Stimulated activated naive B cell treated with anti-CD40 and anti-IgM and Interleukin-4, amounts not matched to agents 10 μg/mL and 1 μg/mL and 100 μg/mL, for 72 hours (primary cell): ENCODE measurements around the gene POLA2.
"Not testable (repeated sequence)": the region's sequence is repeated elsewhere in the genome, so short reads cannot be mapped to it uniquely, and the experiment has no call there.

ENCODE experiments used
- ATAC-seq, 2 donors: fragments of 150-1000 bp; cut with Tn5 transposase; replicated peaks; 2 replicates each; pipeline ENCODE4 v1.10.0; 2021; ENCODE audit warnings: moderate library complexity in 1 of 2
- DNase-seq: peaks from one replicate; pipeline ENCODE4 v3.0.0; 2021
- H3K27ac Mint-ChIP-seq: one replicate; pipeline ENCODE4 v1.8.0; 2022; ENCODE audit warnings: mild to moderate bottlenecking, mixed read lengths
- H3K27me3 Mint-ChIP-seq, 2 donors: one replicate each; pipeline ENCODE4 v1.8.0; 2022; ENCODE audit warnings: mixed read lengths in 2 of 2
- H3K36me3 Mint-ChIP-seq, 2 donors: one replicate each; pipeline ENCODE4 v1.8.0; 2022; ENCODE audit warnings: mixed read lengths in 2 of 2, mild to moderate bottlenecking in 1 of 2
- H3K4me1 Mint-ChIP-seq, 2 donors: one replicate each; pipeline ENCODE4 v1.8.0; 2022; ENCODE audit warnings: mixed read lengths in 2 of 2, mild to moderate bottlenecking in 1 of 2
- H3K4me3 Mint-ChIP-seq, 2 donors: one replicate each; pipeline ENCODE4 v1.8.0; 2022; ENCODE audit warnings: mild to moderate bottlenecking in 2 of 2, mixed read lengths in 2 of 2, moderate library complexity in 1 of 2
- H3K9me3 Mint-ChIP-seq, 2 donors: one replicate each; pipeline ENCODE4 v1.8.0; 2022; ENCODE audit warnings: mixed read lengths in 2 of 2, mild to moderate bottlenecking in 1 of 2

POLA2 gene

DNA sequence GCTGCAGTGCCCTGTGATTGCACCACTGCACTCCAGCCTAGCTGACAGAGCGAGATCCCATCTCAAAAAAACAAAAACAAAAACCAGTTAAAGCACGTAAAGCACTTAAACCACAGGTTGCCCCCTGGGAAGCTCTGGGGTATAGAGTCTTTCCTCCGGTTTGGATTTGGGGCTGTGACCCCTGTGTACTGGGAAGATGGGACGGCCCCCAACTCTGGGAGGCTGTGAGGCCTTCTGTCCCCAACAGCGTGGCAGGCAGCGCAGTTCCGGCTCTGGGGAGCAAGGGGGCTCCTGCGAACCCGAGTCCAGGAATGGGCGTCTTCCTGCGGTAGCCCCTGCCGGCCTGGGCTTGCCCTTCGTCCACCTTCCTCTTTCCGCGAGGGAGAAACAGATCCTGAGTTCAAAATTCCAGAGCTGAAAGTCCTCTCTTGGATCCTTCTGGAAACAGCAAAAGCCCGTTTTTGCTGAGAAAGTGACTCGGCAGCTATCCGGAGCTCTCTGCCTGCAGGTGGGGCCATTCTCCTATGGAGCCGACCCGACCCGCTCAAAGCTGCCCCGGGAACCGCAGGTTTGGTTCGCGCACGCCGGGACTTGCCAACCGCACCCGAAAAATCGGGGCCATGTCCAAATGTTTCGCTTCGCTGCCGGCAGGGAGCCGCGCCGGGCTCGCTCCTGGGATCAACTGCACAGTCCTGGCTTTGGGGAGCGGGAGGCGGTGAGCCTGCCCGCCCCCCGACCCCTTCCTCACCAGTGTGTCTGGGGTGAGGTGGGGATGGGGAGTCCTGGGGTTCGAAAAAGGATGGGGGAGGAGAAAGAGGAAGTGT, 36.3 kb upstream of the POLA2 start:
- H3K4me1 Mint-ChIP-seq, result peaks cover 13 to 24% of the 10 kb centered on the region in 2 donors
- peak overlapping the region; percentile 71 for H3K27ac Mint-ChIP-seq
- DNase-seq, result no peak
- ATAC-seq, result peak; percentile 86 to 90
- H3K4me3 Mint-ChIP-seq, result peak overlapping the region; percentile 86 to 94
- no peaks in the 10 kb centered on the region for H3K36me3 Mint-ChIP-seq
- H3K9me3 Mint-ChIP-seq, result no peaks in the 10 kb centered on the region
- peaks cover 0 to 4% of the 10 kb centered on the region in 2 donors for H3K27me3 Mint-ChIP-seq

DNA sequence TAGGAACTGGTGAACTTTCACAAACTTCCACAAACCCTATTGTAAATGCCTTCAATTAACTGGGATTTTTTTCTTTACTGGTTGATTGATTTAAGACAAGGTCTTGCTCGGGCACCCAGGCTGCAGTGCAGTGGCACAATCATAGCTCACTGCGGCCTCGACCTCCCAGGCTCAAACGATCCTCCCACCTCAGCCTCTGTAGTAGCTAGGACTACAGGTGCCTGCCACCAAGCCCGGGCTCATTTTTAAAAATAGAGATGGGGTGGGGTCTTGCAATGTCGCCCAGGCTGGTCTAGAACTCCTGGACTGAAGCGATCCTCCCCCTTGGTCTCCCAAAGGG, 35.7 kb upstream of the POLA2 start:
- no peaks in the 10 kb centered on the region for H3K9me3 Mint-ChIP-seq
- DNase-seq (no peak), ATAC-seq (peak; percentile 36 to 58)
- H3K27me3 Mint-ChIP-seq, result peaks cover 0 to 4% of the 10 kb centered on the region in 2 donors
- H3K36me3 Mint-ChIP-seq, result no peaks in the 10 kb centered on the region
- no peak overlapping the region for H3K27ac Mint-ChIP-seq
- H3K4me3 Mint-ChIP-seq, result peak overlapping the region; percentile 86 to 94
- peaks cover 13 to 24% of the 10 kb centered on the region in 2 donors for H3K4me1 Mint-ChIP-seq

DNA sequence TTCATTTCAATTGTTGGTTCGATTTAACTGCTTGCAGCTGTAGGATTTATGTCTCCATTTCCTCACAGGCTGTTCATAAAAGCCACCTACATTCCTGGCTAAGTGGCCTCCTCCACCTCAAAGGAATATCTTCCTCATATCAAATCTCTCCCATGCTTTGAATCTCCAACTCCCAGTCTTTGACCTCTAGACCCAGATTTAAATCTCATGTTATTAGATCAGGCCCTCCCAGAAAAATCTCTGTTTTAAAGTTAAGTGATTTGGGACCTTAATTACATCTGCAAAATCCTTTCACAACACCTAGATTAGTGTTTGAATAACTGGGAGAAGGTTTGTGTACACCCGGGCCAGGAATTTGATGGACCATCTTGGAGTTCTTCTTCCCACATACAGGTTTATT, 33.9 kb upstream of the POLA2 start:
- no peak for ATAC-seq
- no peak overlapping the region for H3K4me3 Mint-ChIP-seq
- no peaks in the 10 kb centered on the region for H3K9me3 Mint-ChIP-seq
- no peak for DNase-seq
- H3K27ac Mint-ChIP-seq, result no peak overlapping the region
- H3K4me1 Mint-ChIP-seq, result peaks cover 13 to 24% of the 10 kb centered on the region in 2 donors
- H3K36me3 Mint-ChIP-seq, result no peaks in the 10 kb centered on the region
- peaks cover 0 to 4% of the 10 kb centered on the region in 2 donors for H3K27me3 Mint-ChIP-seq

DNA sequence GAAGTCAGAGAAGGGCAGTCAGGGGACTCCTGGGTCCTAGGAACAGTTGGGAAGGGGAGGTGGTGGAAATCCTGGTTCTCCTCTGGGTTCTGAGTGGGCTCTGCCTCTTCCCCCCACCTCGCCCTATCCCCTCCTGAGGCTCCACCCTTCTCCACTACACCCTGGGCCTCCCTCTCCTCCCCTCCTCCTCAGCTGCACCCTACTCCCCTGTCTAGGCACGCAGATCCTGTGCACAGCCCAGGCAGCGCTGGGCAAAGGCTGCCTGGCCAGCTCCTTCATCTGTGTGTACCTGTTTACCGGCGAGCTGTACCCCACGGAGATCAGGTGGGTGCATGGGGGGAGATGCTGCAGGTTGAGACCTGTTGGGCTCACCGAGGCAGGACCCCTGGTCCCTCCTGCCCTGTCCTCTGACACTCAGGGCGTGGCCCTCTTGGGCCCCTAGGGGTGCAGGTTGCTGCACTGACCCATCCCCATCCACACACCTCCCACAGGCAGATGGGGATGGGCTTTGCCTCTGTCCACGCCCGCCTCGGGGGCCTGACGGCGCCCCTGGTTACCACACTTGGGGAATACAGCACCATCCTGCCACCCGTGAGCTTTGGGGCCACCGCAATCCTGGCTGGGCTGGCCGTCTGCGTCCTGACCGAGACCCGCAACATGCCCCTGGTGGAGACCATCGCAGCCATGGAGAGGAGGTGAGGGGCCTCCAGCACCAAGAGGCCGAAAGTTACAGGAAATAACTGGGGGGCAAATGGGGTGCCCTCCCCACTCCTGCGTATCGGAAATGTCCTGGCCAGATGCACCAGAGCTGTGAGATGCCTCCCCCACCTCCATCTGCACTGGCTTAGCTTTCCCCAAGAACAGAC, 25.3 kb upstream of the POLA2 start:
- no peaks in the 10 kb centered on the region for H3K36me3 Mint-ChIP-seq
- no peaks in the 10 kb centered on the region for H3K27me3 Mint-ChIP-seq
- H3K4me3 Mint-ChIP-seq, result no peak overlapping the region
- DNase-seq (no peak), ATAC-seq (no peak)
- no peak overlapping the region for H3K27ac Mint-ChIP-seq
- no peaks in the 10 kb centered on the region for H3K4me1 Mint-ChIP-seq
- H3K9me3 Mint-ChIP-seq, result no peaks in the 10 kb centered on the region

DNA sequence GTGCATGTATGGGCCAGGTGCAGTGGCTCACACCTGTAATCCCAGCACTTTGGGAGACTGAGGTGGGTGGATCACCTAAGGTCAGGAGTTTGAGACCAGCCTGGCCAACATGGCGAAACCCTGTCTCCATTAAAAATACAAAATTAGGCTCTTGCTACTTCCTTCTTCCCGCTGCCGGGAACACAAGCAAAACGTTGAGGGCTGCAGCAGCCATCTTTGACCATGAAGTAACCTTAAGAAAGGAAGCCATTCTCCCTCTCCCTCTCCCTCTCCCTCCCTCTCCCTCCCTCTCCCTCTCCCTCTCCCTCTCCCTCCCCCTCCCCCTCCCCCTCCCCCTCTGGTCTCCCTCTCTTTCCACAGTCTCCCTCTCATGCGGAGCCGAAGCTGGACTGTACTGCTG, 23.5 kb upstream of the POLA2 start:
- DNase-seq, H3K27ac Mint-ChIP-seq, H3K9me3 Mint-ChIP-seq, ATAC-seq, H3K4me3 Mint-ChIP-seq, H3K27me3 Mint-ChIP-seq, H3K36me3 Mint-ChIP-seq, H3K4me1 Mint-ChIP-seq: not testable (repeated sequence)

DNA sequence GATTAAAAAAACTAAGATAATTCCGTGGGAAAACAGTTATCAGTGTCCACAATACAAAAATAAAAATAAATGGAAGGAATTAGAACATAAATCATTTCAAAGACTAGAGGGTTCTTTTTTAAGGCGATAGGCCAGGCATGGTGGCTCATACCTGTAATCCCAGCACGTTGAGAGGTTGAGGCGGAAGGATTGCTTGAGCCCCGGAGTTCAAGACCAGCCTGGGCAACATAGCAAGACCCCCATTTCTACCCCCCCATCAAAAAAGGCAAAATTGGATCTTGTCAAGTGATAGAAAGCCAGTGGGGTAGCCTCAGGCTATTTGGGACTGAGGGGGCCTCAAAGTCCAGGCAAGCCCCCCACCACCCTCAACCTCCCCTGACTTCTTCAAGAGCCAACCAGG, 20.6 kb upstream of the POLA2 start:
- H3K36me3 Mint-ChIP-seq, result peaks cover 0 to 4% of the 10 kb centered on the region in 2 donors
- ATAC-seq, result no peak
- no peaks in the 10 kb centered on the region for H3K4me1 Mint-ChIP-seq
- no peak overlapping the region for H3K4me3 Mint-ChIP-seq
- H3K27ac Mint-ChIP-seq, result no peak overlapping the region
- H3K9me3 Mint-ChIP-seq, result peaks cover 8 to 9% of the 10 kb centered on the region in 2 donors
- no peaks in the 10 kb centered on the region for H3K27me3 Mint-ChIP-seq
- DNase-seq, result no peak

DNA sequence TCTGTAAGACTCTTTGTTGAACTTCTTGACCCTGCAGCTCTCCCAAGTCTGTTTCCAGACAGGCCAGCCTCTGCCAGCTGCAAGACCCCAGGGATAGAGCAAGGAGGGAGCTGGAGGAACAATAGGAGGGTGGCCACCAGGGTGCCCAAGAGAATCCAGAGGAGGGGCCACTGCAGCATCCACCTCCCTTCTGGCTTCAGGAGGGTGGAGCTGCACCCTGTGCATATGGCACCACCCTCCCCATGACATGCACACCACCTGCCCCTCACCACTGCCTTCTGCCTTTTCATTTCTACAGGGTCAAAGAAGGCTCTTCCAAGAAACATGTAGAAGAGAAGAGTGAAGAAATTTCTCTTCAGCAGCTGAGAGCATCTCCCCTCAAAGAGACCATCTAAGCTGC, 20.1 kb upstream of the POLA2 start:
- H3K27ac Mint-ChIP-seq, result no peak overlapping the region
- no peak for DNase-seq
- H3K4me1 Mint-ChIP-seq, result no peaks in the 10 kb centered on the region

DNA sequence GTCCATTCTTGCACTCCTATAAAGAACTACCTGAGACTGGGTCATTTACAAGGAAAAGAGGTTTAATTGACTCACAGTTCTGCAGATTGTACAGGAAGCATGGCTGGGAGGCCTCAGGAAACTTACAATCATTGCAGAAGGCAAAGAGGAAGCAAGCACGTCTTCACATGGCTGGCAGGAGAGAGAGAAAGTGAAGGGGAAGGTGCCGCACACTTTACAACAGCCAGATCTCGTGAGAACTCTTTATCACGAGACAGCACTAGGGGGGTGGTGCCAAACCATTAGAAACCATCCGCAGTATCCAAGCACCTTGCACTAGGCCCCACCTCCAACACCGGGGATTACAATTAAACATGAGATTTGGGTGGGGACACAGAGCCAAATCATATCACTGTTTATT, 19.4 kb upstream of the POLA2 start:
- DNase-seq (no peak), ATAC-seq (no peak)
- Mint-ChIP-seq H3K9me3 (peaks cover 8 to 9% of the 10 kb centered on the region in 2 donors), H3K27me3 (no peaks in the 10 kb centered on the region), H3K36me3 (peaks cover 0 to 4% of the 10 kb centered on the region in 2 donors), H3K4me1 (no peaks in the 10 kb centered on the region), H3K27ac (no peak overlapping the region), H3K4me3 (no peak overlapping the region)

More for the DNA sequence above, 20.1 kb upstream of the POLA2 start:
- no peak for ATAC-seq
- Mint-ChIP-seq H3K27me3 (no peaks in the 10 kb centered on the region), H3K4me3 (no peak overlapping the region), H3K9me3 (peaks cover 8 to 9% of the 10 kb centered on the region in 2 donors), H3K36me3 (peaks cover 0 to 4% of the 10 kb centered on the region in 2 donors)

DNA sequence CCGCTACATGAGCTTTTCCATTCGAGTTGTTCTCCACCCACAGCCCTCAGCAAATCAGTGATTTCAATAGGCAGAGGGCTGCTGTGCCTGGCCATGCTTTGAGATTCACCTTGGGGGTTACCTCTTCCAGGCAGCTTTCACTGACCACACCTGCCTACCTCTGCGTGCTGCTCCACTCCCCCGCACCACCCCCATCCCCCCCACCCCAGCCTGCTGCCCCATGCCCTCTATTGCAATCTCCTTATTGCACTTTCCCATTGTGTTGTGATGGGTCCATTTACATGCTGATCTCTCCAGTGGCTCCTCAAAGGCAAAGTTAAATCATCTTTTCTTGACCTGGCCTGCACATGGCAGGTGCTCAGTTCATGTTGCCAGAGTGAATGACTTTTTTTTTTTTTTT, 18.0 kb upstream of the POLA2 start:
- no peak overlapping the region for H3K27ac Mint-ChIP-seq
- no peak for DNase-seq

DNA sequence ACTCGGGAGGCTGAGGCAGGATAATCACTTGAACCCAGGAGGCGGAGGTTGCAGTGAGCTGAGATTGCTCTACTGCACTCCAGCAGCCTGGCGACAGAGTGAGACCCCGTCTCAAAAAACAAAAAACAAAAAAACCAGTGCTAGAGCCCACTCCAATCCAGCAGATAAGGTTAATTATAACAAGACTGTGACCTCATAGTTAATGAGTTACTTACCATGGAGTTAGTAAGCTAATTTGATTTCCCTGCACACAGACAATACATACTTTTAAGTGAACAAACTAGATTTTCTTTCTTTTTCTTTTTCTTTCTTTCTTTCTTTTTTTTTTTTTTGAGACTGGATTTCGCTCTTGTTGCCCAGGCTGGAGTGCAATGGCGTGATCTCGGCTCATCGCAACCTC, 16.7 kb upstream of the POLA2 start:
- ATAC-seq, H3K27ac Mint-ChIP-seq, H3K9me3 Mint-ChIP-seq, H3K4me1 Mint-ChIP-seq, H3K4me3 Mint-ChIP-seq, H3K27me3 Mint-ChIP-seq, H3K36me3 Mint-ChIP-seq, DNase-seq: not testable (repeated sequence)

More for the DNA sequence above, 18.0 kb upstream of the POLA2 start:
- Mint-ChIP-seq H3K27me3 (no peaks in the 10 kb centered on the region), H3K36me3 (peaks cover 0 to 4% of the 10 kb centered on the region in 2 donors), H3K4me3 (no peak overlapping the region), H3K9me3 (peaks cover 8 to 9% of the 10 kb centered on the region in 2 donors), H3K4me1 (no peaks in the 10 kb centered on the region)
- ATAC-seq, result no peak

DNA sequence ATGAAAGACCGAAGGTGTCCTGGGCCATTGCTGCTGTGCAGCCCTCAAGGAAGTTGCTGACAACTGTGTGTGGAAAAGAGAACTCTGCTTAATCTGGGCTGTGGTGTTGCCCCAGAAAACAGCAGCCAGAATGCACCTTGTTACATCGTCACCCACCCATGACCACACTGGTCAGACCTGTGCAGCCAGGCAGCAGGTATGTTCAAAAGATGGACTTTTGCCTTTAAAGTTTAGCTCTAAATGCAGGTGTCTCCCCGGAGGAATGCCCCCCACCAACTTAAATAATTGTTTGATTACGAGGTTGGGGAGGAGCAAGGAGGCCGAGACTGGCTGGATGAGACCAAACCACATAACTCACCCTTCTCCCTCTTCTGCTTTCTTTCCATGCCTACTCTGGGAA, 15.3 kb upstream of the POLA2 start:
- Mint-ChIP-seq H3K4me3 (no peak overlapping the region), H3K27ac (no peak overlapping the region), H3K4me1 (no peaks in the 10 kb centered on the region), H3K36me3 (peaks cover 0 to 4% of the 10 kb centered on the region in 2 donors), H3K9me3 (peaks cover 8 to 9% of the 10 kb centered on the region in 2 donors), H3K27me3 (no peaks in the 10 kb centered on the region)
- no peak for DNase-seq
- no peak for ATAC-seq

DNA sequence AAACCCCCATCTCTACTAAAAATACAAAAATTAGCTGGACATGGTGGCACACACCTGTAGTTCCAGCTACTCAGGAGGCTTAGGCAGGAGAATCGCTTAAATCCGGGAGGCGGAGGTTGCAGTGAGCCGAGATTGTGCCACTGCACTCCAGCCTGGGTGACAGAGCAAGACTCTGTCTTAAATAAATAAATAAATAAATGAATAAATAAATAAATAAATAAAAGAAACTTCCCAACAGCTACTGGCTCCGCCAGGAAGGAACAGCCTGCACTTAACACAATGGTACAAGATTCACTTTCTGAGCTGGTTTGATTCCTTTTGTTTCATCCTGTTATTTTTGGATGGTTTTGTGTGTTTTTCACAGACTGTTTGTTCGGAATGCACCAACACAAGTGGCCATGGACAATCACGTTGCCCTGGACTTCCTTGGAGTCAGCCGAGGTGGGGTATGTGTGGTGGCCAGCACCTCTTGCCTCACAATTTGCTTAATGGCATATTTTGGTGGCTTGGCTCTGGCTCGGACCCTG, 13.5 kb upstream of the POLA2 start:
- ATAC-seq, H3K27me3 Mint-ChIP-seq, H3K9me3 Mint-ChIP-seq, H3K4me3 Mint-ChIP-seq, H3K27ac Mint-ChIP-seq, DNase-seq, H3K4me1 Mint-ChIP-seq, H3K36me3 Mint-ChIP-seq: not testable (repeated sequence)

DNA sequence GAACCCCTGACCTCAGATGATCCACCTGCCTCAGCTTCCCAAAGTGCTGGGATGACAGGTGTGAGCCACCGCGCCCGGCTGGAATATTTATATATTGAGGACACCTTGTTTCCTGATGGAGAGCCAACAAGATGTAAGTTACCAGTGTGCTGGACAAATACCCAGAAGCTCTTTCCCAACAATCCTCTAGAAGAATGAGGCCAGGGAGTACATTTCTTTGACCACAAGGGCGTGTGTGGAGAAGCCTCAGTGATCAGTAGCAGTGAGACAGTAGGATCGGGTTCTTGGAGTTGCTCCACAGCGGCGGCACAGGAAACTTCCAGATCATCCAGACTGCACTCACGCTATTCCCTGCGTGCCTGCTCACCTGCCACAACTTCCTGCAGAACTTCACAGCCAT, 10.3 kb upstream of the POLA2 start:
- no peak overlapping the region for H3K4me3 Mint-ChIP-seq

DNA sequence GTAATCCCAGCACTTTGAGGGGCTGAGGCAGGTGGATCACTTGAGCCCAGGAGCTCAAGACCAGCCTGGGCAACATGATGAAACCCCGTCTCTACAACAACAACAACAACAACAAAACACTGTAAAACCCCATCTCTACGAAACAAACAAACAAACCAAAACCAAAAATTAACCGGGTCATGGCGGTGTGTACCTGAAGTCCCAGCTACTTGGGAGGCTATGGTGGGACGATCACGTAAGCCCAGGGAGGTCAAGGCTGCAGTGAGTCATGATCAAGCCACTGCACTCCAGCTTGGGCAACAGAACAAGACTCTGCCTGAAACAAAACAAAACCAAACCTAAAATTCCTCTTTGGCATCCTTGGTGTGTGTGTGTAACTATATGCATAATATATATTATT, 7.0 kb upstream of the POLA2 start:
- peaks cover 0 to 7% of the 10 kb centered on the region in 2 donors for H3K27me3 Mint-ChIP-seq
- H3K27ac Mint-ChIP-seq, result no peak overlapping the region
- no peak for DNase-seq
- no peak overlapping the region for H3K4me3 Mint-ChIP-seq
- no peaks in the 10 kb centered on the region for H3K4me1 Mint-ChIP-seq
- no peak for ATAC-seq
- H3K9me3 Mint-ChIP-seq, result no peaks in the 10 kb centered on the region
- H3K36me3 Mint-ChIP-seq, result no peaks in the 10 kb centered on the region

More for the DNA sequence above, 10.3 kb upstream of the POLA2 start:
- Mint-ChIP-seq H3K36me3 (no peaks in the 10 kb centered on the region), H3K4me1 (no peaks in the 10 kb centered on the region), H3K27me3 (peaks cover 0 to 7% of the 10 kb centered on the region in 2 donors), H3K9me3 (no peaks in the 10 kb centered on the region), H3K27ac (no peak overlapping the region)
- DNase-seq, result no peak
- no peak for ATAC-seq
